GM18507 (cell line): ENCODE data around the gene GIMAP8.

Experiments
- DNase-seq: peaks from one replicate; pipeline ENCODE4 v3.0.0; 2011; ENCODE audit warnings: low read depth; ENCODE audit not compliant: insufficient read length; ENCODE audit errors: extremely low spot score
- FAIRE-seq: peaks from 2 replicates; lab custom pipeline; 2011; peaks lifted over from hg19 to GRCh38; lab: Jason Lieb, UNC

The GIMAP8 gene

DNA sequence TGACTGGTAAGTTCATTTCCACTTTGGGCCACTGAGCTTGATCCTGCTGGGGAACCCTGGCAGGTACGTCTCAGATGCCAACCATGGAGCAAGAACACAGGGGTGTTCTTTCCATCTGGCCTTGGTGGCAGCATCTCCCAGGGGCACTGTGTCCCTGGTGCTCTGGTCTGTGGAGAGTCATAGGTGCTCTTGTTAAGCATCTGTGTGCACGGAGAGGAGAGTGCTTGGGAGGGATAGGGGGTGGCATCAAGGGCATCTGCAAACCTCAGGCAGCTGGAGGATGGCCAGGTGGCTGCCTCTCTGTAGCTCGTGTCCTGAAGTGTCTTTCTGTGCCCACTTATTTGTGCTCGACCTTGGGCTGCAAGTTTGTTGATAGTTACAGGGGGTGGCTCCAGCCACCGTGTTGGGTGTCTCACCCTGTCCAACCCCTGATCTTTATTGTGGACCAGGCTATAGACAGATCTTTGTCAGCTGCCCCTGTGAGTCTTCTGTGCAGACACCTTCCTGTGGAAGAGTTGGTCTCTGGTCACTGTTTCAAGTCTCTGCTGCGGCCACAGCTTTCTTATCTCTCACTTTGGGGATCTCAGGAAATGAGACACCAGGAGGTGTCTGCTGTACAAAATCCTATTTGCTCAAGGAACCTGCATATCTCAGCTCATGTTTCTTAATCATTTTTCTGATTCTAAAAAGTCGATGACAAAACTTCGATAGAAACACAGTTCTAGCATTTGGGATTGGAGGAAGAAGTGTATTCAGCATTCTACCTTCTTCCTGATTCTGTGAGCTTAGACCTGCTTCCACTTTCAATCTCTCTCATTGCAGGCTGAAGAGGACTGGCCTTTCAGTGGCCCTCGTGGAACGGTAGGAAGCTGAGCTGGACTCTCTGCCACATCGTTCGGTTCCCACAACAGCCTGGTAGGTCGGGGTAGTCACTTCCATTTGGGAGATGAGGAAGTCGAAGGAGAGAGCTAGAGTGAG, 17.2 kb upstream of the GIMAP8 start:
- FAIRE-seq, result peak; percentile 93

DNA sequence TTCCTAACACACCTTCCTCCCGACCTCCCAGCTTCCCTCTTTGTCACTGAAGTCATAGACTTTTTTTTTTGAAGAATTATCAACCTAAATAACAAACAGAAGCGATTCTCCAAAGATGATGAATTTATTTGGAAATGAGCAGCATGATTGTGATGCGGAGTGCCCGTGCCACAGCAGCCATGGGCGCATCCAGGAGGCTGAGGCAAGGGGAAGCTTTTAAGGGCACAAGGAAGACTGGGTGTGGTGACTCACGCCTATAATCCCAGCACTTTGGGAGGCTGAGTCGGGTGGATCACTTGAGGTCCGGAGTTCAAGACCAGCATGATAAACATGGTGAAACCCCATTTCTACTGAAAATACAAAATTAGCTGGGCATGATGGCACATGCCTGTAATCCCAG, 16.2 kb upstream of the GIMAP8 start:
- FAIRE-seq, result no peak
- DNase-seq, result no peak

More for the DNA sequence above, 17.2 kb upstream of the GIMAP8 start:
- DNase-seq, result no peak

DNA sequence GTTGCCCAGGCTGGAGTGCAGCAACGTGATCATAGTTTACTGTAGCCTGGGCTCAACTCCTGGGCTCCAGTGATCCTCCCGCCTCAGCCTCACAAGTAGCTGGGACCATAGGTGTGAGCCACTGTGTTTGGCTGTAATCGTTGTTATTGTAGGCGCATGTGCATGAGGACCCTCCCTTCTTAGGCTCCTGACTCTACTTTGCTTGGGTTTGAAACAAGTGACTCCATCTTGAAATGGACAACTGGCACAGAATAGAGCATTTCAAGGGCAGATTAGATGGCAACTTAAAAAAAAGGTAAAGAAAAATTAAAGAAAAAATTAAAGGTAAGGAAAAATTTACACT, 15.4 kb upstream of the GIMAP8 start:
- DNase-seq, result no peak

DNA sequence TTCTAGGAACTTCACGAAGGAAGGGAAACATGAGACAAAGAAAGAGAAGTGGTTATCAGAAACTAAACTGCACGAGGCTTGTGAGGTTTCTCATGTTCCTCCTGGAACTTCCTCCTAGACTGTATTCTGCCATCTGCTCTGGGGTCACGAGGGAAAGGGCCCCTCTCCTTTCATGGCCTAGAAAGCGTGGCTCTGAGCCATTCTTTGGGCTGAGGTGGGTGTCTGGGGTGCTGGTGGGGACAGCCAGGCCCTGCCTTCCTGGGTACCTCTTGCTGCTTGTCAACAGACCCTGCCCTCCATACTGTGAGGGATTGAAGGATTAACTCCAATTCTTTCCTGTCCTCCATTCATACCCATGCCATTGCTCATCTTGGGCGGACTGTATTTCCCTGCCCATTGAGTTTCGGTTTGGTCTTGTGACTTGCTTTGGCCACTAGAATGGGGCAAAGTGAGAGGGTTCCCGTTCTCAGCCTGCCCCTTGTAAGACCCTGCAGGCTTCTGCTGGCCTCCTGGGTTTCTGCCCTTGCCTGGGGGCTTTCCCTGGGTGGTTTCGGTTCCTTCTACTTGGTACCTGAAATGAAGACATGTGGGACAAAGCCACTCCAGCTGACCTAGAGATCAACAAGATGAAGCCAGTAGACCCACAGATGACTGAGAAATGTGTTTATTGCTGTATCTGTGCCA, 14.9 kb upstream of the GIMAP8 start:
- FAIRE-seq (peak; percentile 100), DNase-seq (no peak)

More for the DNA sequence above, 15.4 kb upstream of the GIMAP8 start:
- peak; percentile 60 for FAIRE-seq

DNA sequence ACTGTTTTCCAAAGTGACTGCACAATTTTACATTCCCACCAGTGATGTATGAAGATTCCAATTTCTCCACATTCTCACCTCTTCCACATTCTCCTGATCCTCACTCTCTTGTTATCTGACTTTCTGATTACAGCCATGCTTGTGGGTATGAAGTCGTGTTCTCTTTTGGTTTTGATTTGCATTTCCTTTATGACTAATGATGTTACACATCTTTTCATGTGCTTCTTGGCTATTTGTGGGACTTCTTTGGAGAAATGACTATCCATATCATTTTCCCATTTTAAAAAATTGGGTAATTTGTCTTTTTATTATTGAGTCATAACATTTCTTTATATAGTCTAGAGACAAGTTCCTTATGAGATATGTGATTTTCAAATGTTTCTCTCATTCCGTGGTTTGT, 10.5 kb upstream of the GIMAP8 start:
- no peak for DNase-seq
- FAIRE-seq, result peak; percentile 59

DNA sequence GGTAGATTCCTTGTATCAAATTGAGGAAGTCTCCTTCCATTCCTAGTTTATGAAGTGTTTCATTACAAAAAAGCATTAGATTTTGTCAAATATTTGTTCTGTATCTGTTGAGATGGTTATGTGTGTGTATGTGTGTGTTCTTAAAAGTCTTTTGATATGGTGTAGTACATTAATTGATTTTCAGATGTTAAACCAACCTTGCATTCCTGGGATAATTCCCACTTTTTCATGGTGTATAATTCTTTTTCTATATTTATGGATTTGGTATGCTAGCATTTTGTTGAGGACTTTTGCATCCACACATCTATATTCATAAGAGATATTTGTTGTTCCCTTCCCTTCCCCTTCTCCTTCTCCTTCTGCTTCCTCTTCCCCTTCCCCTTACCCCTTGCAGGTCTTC, 8.9 kb upstream of the GIMAP8 start:
- FAIRE-seq (no peak), DNase-seq (no peak)

DNA sequence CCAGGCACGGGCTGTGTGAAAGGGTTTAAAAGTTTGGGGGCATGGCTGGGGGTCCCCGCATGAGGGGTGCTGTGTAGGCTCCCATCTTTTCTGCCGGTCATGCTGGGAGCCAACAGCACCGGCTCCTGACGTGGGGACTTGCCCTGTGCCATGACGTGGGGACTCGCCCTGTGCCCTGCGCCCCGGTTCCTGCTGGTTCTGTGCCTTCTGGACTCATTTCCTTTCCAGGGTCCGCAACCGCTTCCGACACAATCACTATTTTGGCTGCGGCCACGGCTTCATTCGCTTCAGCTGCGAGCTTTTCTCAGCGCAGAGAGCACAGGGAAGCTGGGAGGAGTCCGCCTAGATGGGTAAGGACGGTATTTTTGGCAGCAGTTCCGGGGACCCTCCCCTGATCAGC, 7.6 kb upstream of the GIMAP8 start:
- FAIRE-seq (no peak), DNase-seq (no peak)

DNA sequence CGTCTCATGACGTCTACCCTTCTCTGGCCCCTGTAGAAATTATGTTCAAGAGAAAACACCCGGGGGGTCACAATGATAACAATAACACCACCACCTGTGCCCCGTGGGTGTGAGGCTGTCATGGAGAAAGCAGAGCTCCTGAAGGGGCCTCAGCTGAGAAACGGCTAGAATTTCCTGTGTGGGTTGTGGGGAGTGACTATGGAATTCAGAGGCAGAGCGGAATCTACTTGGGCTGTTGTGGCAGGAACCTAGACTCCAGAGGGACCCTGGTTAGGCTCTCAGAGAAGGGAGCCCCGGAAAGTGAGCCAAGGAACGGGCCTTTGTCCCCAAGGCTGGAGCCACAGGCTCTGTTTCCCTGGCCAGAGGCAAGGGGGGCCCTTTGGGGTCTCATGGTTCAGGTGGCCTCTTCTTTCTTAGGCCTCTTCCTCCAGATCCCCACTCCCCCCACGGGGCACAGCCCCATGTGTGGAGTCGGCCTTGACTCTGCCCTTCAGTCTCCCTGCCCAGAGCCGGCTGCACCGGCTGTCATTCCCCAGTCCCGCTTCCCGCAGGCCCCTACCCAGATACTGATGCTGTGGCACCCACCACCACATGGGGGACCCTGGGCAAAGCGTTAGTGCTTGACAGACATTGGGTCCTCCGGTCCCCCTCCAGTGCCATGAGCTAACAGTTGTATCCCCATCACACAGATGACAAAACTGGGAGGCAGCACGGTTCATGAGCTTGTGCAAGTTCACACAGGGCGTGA, 6.5 kb upstream of the GIMAP8 start:
- FAIRE-seq, result no peak
- DNase-seq, result no peak

DNA sequence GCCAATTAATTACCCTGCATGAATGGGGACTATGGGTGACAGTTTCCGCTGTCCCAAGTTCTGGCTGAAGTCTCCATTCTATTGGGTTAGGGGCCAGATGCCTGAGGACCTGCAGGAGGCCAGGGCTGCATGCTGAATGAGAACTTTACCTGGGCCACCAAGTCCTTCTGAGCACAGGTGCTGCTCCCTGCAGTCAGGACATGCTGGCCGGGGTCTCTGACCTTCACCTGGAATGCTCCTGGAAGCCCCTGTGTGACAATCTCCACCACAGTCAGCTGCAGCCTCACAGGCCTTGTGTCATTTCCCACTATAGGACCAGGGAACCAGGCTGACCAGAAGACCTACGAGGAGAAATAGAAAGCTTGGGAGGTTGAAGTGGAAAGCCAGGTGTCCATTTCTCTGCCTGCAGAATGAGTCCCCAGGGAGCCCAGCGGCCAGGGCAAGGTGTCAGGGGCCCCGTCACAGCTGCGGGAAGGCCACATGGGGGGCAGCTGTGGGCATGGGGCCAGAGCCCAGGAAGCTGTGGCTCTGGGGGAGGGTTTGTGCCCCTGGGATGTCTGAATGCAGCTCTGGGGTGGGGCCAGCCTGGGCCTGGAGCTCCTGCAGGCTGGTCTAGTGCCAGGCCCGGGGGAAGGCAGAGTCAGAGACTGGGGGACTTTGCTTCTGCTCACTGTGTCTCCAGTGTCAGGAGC, 5.6 kb upstream of the GIMAP8 start:
- no peak for DNase-seq
- no peak for FAIRE-seq

DNA sequence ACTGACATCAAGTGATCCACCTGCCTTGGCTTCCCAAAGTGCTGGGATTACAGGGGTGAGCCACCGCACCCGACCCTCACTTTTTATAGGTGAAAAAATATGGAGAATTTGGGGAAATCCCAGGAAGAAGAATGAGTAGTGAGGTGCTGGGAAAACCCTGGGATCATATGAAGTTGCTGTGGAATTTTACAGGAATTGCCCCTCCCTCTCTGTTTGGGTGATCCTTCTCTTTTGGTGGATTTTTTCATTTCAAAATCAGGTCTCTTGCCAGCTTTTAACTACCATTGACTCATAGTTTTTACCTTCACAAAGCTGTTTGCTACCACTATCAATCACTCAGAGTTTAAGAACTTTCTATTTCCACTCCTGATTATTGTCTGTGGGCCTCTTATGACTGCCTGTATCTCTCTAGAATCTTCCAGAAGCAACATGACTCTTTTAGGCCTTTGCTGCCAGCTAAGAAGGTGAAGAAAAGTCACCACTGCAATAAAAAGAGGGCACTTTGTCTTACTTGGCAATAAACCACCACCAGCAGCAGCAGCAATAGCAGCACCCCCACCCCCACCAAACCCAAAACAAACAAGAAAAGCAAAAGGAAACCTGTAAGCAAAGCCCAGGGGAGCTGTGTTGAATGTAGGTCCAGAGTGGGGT, 4.0 kb upstream of the GIMAP8 start:
- DNase-seq, result no peak
- FAIRE-seq, result no peak

DNA sequence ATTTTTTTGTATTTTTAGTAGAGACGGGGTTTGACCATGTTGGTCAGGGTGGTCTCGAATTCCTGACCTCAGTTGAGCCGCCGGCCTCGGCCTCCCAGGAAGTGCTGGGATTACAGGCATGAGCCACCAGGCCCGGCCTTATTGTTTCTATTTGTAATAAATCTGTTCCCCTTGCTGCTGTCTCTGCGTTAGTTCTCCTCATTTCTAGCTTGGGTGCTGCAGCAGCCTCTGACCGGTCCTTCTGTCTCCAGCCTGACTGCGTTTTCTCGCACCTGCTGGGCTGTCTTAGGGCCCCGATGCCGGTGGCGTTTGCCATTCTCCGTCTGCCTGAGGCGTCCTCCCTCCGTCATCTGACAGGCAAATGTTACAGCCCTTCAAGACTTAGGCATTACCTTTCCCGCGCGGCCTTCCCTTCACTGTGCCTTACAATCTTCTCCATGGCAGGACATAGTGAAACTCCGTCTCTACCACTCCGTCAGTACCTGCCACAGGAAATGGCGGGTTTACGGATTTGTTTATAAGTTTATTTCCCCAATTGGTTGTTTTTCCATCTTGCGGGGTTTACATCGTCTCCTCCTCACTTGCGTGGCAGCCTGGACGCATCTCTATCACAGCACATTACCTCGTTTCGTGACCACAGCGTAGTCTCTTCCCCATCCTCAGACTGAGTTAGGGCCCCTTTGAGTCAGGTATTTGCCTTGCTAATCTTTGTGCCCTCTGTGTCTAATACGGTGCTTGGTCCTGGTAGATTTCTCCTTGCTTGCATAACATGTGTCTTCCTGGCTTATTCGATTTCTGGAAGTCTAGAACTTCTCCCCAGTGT, 2.3 kb upstream of the GIMAP8 start:
- FAIRE-seq (no peak), DNase-seq (no peak)

DNA sequence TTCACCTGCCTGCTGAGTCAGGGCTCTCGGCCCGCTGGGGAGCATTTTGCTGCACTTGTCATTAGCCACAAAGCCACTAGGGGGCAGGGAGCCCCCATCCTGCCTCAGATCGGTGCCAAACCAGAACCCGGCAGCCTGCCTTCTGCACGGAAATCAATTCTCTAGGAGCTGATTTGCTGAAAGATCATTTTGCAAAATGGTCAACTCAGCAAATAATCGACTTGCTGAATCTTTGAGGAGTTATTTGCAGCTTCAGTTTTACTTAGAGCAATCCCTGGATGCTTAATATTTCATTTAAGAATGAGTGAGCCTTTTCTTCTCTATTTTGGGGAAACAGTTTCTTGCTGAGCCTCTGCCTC, 1.7 kb upstream of the GIMAP8 start:
- DNase-seq (no peak), FAIRE-seq (peak; percentile 93)

DNA sequence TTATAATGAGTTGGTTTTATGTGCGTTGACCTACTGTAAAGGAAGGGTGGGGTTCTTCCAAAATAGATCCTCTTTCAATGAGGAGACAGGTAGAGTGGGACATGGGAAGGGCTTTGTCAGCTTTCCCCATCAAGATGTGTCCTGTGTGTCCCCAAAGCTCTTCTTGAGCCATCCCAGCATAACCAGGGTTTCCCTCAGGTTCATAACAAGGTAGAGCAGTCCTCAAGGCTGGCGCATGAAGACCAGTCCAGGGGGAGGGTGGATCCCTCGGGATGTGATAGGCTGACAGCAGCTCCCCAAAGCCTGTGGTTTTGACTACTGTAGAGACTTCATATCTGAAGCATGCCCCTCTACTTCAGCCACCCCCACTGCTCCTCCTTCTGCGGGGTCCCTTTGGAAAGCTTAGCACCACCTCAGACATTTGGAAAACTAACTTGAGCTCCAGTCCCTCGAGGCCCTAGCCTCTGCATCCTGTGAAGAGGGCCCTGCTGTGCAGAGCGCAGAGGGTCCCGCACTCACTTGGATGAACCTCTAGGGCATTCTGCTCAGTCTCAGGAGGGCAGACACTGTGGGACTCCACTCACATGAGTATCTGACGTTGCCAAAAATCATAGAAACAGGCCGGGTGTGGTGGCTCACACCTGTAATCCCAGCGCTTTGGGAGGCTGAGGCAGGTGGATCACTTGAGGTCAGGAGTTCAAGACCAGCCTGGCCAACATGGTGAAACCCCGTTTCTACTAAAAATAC, 1.1 kb upstream of the GIMAP8 start:
- DNase-seq, result no peak
- FAIRE-seq, result no peak

DNA sequence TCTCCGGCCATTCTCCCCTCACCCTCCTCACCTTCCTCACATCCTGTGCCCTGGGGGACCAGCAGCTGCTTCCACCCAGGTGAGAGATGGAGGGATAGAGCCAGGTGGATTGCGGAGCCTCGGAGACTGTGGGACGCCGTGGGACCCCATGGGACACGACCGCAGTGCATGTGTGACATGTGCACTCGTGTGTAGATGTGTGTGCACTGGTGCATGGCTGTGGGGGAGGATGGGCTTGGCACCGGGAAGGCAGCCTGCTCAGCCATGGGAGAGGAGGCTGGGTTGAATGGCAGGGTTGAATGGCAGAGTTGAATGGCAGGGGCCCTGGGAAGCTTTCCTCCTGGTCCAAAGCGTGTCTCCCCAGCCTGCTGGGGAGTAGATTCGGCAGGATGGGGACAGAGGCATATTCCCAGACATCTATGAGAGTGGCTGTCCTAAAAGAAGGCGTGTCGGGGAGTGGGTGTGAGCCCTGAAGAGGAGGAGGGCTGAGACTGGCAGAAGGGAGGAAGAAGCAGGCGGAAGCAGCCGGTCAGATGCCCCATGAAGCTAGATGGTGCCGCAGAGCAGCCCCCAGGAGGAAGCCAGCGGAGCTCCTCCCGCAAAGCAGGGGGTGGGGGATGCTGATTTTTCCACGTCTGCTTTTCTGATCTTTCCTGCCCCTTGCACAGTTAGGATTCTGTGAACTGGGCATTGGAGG, 815 bp downstream of the GIMAP8 start:
- DNase-seq (no peak), FAIRE-seq (peak; percentile 85)

DNA sequence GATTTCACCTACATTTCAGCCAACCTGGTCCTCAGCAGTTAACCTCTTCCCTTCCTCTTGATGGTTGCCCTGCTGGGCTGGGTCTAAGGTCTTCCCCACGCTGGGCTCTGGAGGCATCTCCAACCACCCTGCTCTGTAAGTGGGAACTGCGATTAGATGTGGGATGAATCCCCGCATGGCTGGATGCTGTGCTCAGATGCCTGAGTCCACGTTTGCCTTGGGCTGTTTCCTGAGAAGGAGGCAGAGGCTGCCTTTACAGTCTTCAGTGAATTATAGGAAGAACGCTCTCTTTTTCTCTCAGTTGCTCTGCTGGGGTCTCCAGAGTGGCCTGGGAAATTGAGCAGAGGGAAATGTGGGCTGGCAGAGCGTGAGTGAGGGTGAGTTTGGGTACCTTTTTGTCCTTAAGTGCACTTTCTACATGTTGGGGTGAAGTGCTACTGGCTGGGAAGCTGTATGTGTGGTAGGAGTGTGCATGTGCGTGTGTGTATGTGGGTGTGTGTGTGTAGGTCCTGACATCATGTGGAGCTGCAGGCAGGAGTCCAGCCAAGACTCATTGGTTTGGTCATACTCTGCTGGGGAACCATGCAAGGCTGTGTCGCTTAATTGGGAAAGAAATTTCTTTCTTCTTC, 1.5 kb downstream of the GIMAP8 start:
- FAIRE-seq, result peak; percentile 67
- DNase-seq, result no peak

DNA sequence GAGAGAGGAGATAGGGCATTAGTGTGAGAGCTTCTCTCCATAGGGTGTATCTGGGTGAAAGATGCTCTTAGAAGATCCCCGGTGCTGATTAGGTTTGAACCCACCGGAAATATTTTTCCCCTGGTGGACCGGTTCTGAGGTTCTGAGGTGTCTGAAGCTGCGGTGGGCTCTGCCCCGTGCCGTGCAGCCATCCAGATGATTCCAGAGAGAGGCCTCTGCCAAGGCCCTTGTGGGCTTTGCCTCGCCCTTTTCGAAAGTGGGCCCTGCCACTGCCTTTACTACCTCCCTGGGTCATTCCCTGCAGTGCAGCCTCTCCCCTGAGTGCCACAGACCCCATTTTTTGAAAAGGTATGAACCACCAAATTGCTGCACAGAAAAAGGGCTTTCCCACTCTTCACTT, 2.8 kb downstream of the GIMAP8 start:
- FAIRE-seq, result no peak
- no peak for DNase-seq

DNA sequence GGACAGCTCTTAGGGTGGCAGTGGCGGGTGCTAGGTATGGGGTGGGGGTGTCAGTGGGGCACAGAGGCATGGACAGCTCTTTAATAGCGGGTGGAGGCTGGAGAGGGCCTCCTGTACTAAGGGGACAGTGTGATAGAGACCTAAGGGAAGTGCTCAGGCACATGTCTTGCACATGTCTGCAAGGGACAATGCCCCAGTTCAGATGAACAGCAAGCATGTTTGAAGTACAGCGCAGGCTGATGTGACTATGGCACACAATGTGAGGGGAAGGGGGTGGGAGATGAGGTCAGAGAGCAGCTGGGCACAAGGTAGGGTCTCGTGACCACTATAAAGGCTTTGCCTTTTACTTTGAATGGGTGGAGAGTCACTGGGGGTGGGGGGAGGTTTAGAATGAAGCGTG, 3.5 kb downstream of the GIMAP8 start:
- no peak for FAIRE-seq
- no peak for DNase-seq
